Calu3 (cell line): ENCODE results near the gene ELMO1. TPM values are rescaled to one million over a fixed set of nuclear protein-coding genes. Genes with fewer than 3 reads are reported as not detected.

Experiments used
- BruUV-seq: library from RNA; stranded (reverse); fragments of 400-500 nt; replicated peaks from 2 replicates; lab custom pipeline; 2021; lab: Mats Ljungman, UMichigan
- CTCF ChIA-PET: fragments of 300-600 bp; sonication (Branson Sonifier 250); formaldehyde crosslinking; loops from one replicate; lab custom pipeline; 2022; ENCODE audit warnings: antibody characterized with exemption; lab: Charles Lee
- DNase-seq: peaks from one replicate; pipeline ENCODE4 v3.0.0; 2022
- H3K27ac Mint-ChIP-seq: one replicate; pipeline ENCODE4 v1.8.0; 2022; ENCODE audit warnings: mixed read lengths; ENCODE audit not compliant: unreplicated experiment
- H3K27me3 Mint-ChIP-seq: one replicate; pipeline ENCODE4 v1.8.0; 2022; ENCODE audit warnings: mixed read lengths; ENCODE audit not compliant: unreplicated experiment
- H3K36me3 Mint-ChIP-seq: one replicate; pipeline ENCODE4 v1.8.0; 2022; ENCODE audit warnings: mild to moderate bottlenecking, moderate library complexity, mixed read lengths; ENCODE audit not compliant: insufficient read depth, unreplicated experiment
- H3K4me1 Mint-ChIP-seq: one replicate; pipeline ENCODE4 v1.8.0; 2022; ENCODE audit warnings: mild to moderate bottlenecking, low read depth, mixed read lengths; ENCODE audit not compliant: unreplicated experiment
- H3K4me3 Mint-ChIP-seq: one replicate; pipeline ENCODE4 v1.8.0; 2022; ENCODE audit warnings: mild to moderate bottlenecking, low read depth, moderate library complexity, mixed read lengths; ENCODE audit not compliant: unreplicated experiment
- H3K9me3 Mint-ChIP-seq: one replicate; pipeline ENCODE4 v1.8.0; 2022; ENCODE audit warnings: low read depth, mixed read lengths; ENCODE audit not compliant: unreplicated experiment
- intact Hi-C: fragments of 100-400 bp; cut with micrococcal nuclease; formaldehyde crosslinking; loops from one replicate; pipeline ENCODE4 v1.10.0; 2022; ENCODE audit not compliant: unreplicated experiment
- total RNA-seq: library from RNA; stranded (reverse); gene quantifications from 2 replicates; pipeline ENCODE4 v1.2.3, GENCODE V29; 2022
- TF ChIP-seq, protein P1 (sequence below): fragments of 200-600 bp; IDR thresholded peaks from one replicate; pipeline ENCODE4 v1.8.0; 2022; ENCODE audit warnings: antibody characterized with exemption; ENCODE audit not compliant: unreplicated experiment

The ELMO1 gene
- total RNA-seq, 1 experiment from 2014 or later: not detected

DNA sequence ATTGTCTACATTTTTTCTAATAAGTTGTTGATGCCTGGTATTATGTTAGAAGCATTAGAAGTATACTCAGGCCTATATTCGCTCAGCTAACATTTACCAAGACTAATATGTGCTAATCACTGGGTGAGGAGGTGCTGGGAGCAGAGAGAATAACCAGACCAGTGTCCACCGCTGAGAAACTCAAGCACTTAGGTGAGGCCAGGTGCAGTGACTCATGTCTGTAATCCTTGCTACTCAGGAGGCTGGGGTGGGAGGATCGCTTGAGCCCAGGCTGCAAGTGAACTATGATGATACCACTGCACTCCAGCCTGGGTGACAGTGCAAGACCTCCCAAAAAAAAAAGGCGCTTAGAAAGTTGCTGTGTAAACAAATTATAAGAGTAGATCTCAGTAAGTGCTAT is 542.2 kb downstream of the ELMO1 start:
- Mint-ChIP-seq H3K4me1 (no peaks in the 10 kb centered on the region), H3K36me3 (no peaks in the 10 kb centered on the region), H3K27me3 (peaks cover 19% of the 10 kb centered on the region), H3K4me3 (no peak overlapping the region), H3K27ac (no peak overlapping the region), H3K9me3 (no peaks in the 10 kb centered on the region)
- CTCF ChIA-PET: no interaction called here
- intact Hi-C loops: no loop called here
- no peak for DNase-seq
- no TSS peak for BruUV-seq
- TF ChIP-seq, protein P1, sequence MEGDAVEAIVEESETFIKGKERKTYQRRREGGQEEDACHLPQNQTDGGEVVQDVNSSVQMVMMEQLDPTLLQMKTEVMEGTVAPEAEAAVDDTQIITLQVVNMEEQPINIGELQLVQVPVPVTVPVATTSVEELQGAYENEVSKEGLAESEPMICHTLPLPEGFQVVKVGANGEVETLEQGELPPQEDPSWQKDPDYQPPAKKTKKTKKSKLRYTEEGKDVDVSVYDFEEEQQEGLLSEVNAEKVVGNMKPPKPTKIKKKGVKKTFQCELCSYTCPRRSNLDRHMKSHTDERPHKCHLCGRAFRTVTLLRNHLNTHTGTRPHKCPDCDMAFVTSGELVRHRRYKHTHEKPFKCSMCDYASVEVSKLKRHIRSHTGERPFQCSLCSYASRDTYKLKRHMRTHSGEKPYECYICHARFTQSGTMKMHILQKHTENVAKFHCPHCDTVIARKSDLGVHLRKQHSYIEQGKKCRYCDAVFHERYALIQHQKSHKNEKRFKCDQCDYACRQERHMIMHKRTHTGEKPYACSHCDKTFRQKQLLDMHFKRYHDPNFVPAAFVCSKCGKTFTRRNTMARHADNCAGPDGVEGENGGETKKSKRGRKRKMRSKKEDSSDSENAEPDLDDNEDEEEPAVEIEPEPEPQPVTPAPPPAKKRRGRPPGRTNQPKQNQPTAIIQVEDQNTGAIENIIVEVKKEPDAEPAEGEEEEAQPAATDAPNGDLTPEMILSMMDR: no peak

DNA sequence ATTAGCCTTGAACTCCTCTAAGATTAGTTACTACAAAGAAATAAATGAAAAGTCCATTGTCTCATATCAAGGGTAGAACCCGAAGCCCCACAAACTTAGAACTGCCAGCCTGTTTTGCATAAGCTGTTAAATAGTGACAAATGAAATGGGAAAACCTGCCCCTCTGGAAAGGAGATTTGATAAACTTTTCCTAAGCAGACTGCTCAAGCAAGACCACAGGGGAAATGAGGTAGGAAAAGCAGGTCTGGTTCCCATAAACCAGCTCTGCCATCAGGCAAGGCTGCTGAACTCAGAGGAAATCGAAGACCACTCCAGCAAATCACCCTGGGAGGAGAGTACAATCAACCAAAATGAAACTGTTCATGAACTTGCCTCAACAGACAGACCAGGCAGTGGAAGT is 542.8 kb downstream of the ELMO1 start:
- no peak overlapping the region for H3K4me3 Mint-ChIP-seq
- no TSS peak for BruUV-seq
- DNase-seq: no peak
- H3K9me3 Mint-ChIP-seq: no peaks in the 10 kb centered on the region
- no peaks in the 10 kb centered on the region for H3K4me1 Mint-ChIP-seq
- intact Hi-C loops: no loop called here
- CTCF ChIA-PET: interaction anchor here (0.7 kb wide), 1 partner anchor 55 kb away, joined by 3 read pairs; no protein-coding TSS in a partner anchor
- peaks cover 13% of the 10 kb centered on the region for H3K27me3 Mint-ChIP-seq
- no peak overlapping the region for H3K27ac Mint-ChIP-seq
- TF ChIP-seq, protein P1: no peak
- no peaks in the 10 kb centered on the region for H3K36me3 Mint-ChIP-seq

DNA sequence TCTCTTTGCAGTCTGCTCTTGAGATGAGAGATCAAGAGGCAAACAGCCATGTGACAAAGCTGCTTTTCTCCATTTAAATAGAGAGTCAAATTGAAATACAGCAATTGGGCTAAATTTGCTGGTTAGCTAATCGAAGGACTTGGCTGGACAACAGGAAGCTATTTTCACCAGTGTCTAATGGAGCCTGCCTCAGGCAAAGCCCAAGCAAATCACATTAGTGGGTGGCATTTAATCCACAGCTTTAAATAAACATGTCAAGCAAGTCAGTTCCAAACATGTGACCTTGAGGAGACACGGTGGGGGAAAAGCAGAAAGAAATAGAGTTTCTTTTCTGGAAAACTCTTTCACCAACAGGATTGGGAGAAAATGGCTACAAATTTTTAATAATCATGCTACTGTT is 543.9 kb downstream of the ELMO1 start:
- Mint-ChIP-seq H3K36me3 (no peaks in the 10 kb centered on the region), H3K4me3 (no peak overlapping the region), H3K4me1 (no peaks in the 10 kb centered on the region), H3K27me3 (peaks cover 2% of the 10 kb centered on the region), H3K9me3 (no peaks in the 10 kb centered on the region), H3K27ac (no peak overlapping the region)
- TF ChIP-seq, protein P1: no peak
- BruUV-seq: no TSS peak
- CTCF ChIA-PET: interaction anchor here (0.9 kb wide), 1 partner anchor 9 kb away, joined by 3 read pairs; no protein-coding TSS in a partner anchor
- no peak for DNase-seq
- intact Hi-C loops: no loop called here

DNA sequence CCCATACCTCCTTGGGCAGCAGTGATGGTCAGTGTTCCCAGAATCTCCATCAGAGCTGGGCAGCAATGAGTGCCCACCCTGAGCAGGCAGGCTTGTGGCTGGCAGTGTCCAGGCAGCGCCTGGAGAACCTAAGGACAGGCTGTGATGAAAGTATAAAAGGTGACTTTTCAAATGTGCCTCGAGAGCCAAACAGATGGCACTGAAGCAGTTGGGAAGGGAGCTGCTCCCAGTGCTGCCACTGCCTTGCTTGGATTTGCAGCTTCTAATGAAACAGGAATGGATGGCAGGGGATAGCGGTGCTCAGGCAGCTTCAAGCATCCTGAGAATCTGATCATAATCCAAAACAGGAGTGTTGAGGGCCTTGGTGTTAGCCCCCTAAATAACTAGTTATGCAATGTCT is 544.6 kb downstream of the ELMO1 start:
- no TSS peak for BruUV-seq
- no peaks in the 10 kb centered on the region for H3K27me3 Mint-ChIP-seq
- H3K27ac Mint-ChIP-seq: no peak overlapping the region
- no peaks in the 10 kb centered on the region for H3K9me3 Mint-ChIP-seq
- no peak overlapping the region for H3K4me3 Mint-ChIP-seq
- no peak for DNase-seq
- H3K4me1 Mint-ChIP-seq: no peaks in the 10 kb centered on the region
- intact Hi-C loops: no loop called here
- CTCF ChIA-PET: no interaction called here
- TF ChIP-seq, protein P1: no peak
- no peaks in the 10 kb centered on the region for H3K36me3 Mint-ChIP-seq
